ENCODE results near the gene RPGRIP1L. TPM values are rescaled to one million over a fixed set of nuclear protein-coding genes. Genes with fewer than 3 reads are reported as not detected.

RPGRIP1L gene
- total RNA-seq, 1 donor from 2014 or later = 23.2 TPM

- no peak overlapping the region for H3K27ac ChIP-seq
These were observed 39.5 kb upstream of the RPGRIP1L start for GRCh38 chr16:53743149-53743566.

GRCh38 chr16:53741546-53741945 lies 37.9 kb upstream of the RPGRIP1L start:
- no peaks in the 10 kb centered on the region for H3K9me3 Mint-ChIP-seq
- peaks cover 58% of the 10 kb centered on the region for H3K79me2 ChIP-seq (ENCODE audit: low read depth)
- H3K9me3 ChIP-seq (ENCODE audit: low read depth) = no peaks in the 10 kb centered on the region
- no peaks in the 10 kb centered on the region for H3K27me3 Mint-ChIP-seq (ENCODE audit: insufficient read depth, low read depth)
- no peak overlapping the region for H3K4me3 ChIP-seq
- H3K4me2 ChIP-seq = no peak overlapping the region
- peaks cover 1% of the 10 kb centered on the region for H4K20me1 ChIP-seq (ENCODE audit: low read depth)
- no peak for TF ChIP-seq EZH2 (IDR thresholded peaks at IDR 0.05)
- no peaks in the 10 kb centered on the region for H3K36me3 Mint-ChIP-seq
- no peak overlapping the region for H3K4me3 Mint-ChIP-seq
- DNase-seq (ENCODE audit: low spot score) = no peak
- H3K4me1 ChIP-seq = peaks cover 12% of the 10 kb centered on the region
- H3K4me1 Mint-ChIP-seq = peaks cover 43% of the 10 kb centered on the region
- no peak overlapping the region for H2AFZ ChIP-seq (replicated peaks)
- H3K27me3 ChIP-seq = no peaks in the 10 kb centered on the region
- H3K27ac ChIP-seq = no peak overlapping the region
- H3K27ac Mint-ChIP-seq = peak overlapping the region; percentile 29
- H3F3A ChIP-seq (ENCODE audit: low read depth) = no peaks in the 10 kb centered on the region
- no peaks in the 10 kb centered on the region for H3K36me3 ChIP-seq
- no peak overlapping the region for H3K9ac ChIP-seq

More at GRCh38 chr16:53743149-53743566, 39.5 kb upstream of the RPGRIP1L start:
- no peak overlapping the region for H3K9ac ChIP-seq
- H3K4me3 ChIP-seq = no peak overlapping the region
- H3K4me3 Mint-ChIP-seq = no peak overlapping the region
- H3K79me2 ChIP-seq (ENCODE audit: low read depth) = peaks cover 59% of the 10 kb centered on the region
- H3K9me3 Mint-ChIP-seq = peaks cover 8% of the 10 kb centered on the region
- H3K36me3 ChIP-seq = no peaks in the 10 kb centered on the region
- H3K4me2 ChIP-seq = no peak overlapping the region
- peaks cover 9% of the 10 kb centered on the region for H3K4me1 ChIP-seq
- no peak overlapping the region for H3K27ac Mint-ChIP-seq
- H4K20me1 ChIP-seq (ENCODE audit: low read depth) = no peaks in the 10 kb centered on the region
- no peaks in the 10 kb centered on the region for H3K27me3 Mint-ChIP-seq (ENCODE audit: insufficient read depth, low read depth)
- H3K36me3 Mint-ChIP-seq = peaks cover 4% of the 10 kb centered on the region
- peaks cover 10% of the 10 kb centered on the region for H3K9me3 ChIP-seq (ENCODE audit: low read depth)
- no peaks in the 10 kb centered on the region for H3F3A ChIP-seq (ENCODE audit: low read depth)
- peaks cover 40% of the 10 kb centered on the region for H3K4me1 Mint-ChIP-seq
- H2AFZ ChIP-seq (replicated peaks) = no peak overlapping the region
- H3K27me3 ChIP-seq = no peaks in the 10 kb centered on the region
- TF ChIP-seq EZH2phosphoT487 (IDR thresholded peaks at IDR 0.05) (no peak), CTCF (IDR thresholded peaks at IDR 0.05) (peak; percentile 69)
- peak; percentile 51 for DNase-seq (ENCODE audit: low spot score)

- DNase-seq (ENCODE audit: low spot score) = no peak
- Histone ChIP-seq H3K36me3 (no peaks in the 10 kb centered on the region), H3K79me2 (ENCODE audit: low read depth) (peaks cover 55% of the 10 kb centered on the region)
These were observed 37.4 kb upstream of the RPGRIP1L start for GRCh38 chr16:53740933-53741531.

More at GRCh38 chr16:53740933-53741531, 37.4 kb upstream of the RPGRIP1L start:
- Histone ChIP-seq H3K4me2 (no peak overlapping the region), H3K27ac (no peak overlapping the region), H3F3A (ENCODE audit: low read depth) (no peaks in the 10 kb centered on the region), H3K27me3 (no peaks in the 10 kb centered on the region), H3K4me3 (no peak overlapping the region), H3K9me3 (ENCODE audit: low read depth) (no peaks in the 10 kb centered on the region), H3K9ac (no peak overlapping the region), H3K4me1 (peaks cover 14% of the 10 kb centered on the region), H4K20me1 (ENCODE audit: low read depth) (peaks cover 2% of the 10 kb centered on the region), H2AFZ (replicated peaks) (no peak overlapping the region)
- TF ChIP-seq EZH2phosphoT487 (IDR thresholded peaks at IDR 0.05) = no peak
- no peak for TF ChIP-seq EZH2 (IDR thresholded peaks at IDR 0.05)
- TF ChIP-seq CTCF (IDR thresholded peaks at IDR 0.05) = no peak
- peaks cover 44% of the 10 kb centered on the region for H3K4me1 Mint-ChIP-seq
- H3K27ac Mint-ChIP-seq = no peak overlapping the region
- H3K36me3 Mint-ChIP-seq = peaks cover 3% of the 10 kb centered on the region
- H3K4me3 Mint-ChIP-seq = no peak overlapping the region
- no peaks in the 10 kb centered on the region for H3K9me3 Mint-ChIP-seq
- H3K27me3 Mint-ChIP-seq (ENCODE audit: insufficient read depth, low read depth) = no peaks in the 10 kb centered on the region
